Measurements from ENCODE around the gene HLA-DRB5. TPM values are rescaled to one million over a fixed set of nuclear protein-coding genes. Genes with fewer than 3 reads are reported as not detected.

The HLA-DRB5 gene
- total RNA-seq, 4 donors from 2014 or later, result 0.66 to 63.3 (median 9.9) TPM; not detected in 1

DNA sequence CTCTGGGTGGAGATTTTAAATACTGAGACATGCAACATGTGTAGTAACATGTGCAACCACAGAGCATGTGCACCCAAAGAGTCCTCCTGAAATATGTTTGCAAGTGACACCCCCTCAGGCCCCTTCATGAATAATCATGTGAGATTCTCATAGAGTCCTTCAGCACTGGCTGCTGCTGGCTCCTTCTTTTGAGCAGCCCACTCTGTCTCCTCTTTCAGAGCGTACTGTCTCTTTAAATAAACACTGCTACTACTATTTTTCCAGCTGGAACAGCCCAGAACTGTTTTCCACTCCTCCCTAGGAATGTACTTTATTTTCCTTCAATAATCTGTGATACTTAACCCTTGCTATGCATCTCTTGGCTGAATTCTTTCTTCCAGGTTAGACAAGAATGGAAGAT is 42.0 kb downstream of the HLA-DRB5 start:
- no peak for TF ChIP-seq CTCF (IDR thresholded peaks at IDR 0.05; ENCODE audit: low read depth)

DNA sequence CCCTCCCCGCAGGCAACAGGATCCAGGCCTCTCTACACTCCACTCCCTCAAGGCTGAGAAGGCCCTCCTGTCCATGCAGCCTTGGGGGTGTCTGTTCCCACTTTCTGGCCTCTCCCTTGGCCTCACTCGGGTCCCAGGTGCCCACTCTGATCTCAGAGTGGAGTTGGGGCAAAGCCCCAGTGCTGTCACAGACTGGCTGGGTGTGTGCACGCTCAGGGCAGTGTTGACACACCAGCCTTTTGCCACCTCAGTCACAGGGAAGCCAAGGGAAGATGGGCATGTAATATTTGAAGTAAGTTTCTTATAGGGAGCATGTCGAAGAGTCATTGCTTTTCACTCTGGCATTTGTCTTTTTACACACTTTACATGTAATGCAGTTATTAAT is 45.5 kb downstream of the HLA-DRB5 start:
- TF ChIP-seq CTCF (IDR thresholded peaks at IDR 0.05; ENCODE audit: low read depth), result no peak

DNA sequence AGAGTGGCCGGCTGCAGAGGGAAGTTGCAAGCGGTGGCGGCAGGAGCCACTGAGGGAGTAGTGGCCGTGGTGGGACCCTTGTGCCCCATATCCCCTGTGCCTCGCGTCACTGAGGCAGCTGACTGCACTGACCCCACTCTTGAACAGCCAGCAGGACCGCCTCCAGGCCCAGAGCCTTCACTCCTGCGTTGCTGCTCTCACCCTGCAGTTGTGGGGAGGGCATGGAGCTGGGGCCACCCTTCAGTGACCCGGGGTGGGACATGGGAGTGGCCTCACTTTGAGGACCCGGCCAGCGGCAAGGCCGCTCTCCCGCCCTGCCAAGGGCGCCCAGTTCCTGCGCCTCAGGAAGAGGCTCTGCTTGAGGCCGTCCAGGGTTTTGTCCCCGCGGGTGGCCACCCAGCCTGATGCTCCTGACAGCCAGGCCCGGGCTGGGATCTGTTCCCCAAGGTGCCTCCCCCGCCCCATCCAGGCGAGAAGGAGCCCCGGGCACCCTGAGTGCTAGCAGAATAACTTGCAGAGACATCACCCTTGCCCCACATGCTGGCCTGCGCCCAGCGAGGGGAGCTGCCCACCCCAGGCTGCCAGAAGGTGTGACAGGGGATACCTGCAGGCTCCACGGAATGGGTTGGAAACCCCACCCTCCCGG is 46.0 kb downstream of the HLA-DRB5 start:
- no peak for TF ChIP-seq CTCF (IDR thresholded peaks at IDR 0.05; ENCODE audit: low read depth)

DNA sequence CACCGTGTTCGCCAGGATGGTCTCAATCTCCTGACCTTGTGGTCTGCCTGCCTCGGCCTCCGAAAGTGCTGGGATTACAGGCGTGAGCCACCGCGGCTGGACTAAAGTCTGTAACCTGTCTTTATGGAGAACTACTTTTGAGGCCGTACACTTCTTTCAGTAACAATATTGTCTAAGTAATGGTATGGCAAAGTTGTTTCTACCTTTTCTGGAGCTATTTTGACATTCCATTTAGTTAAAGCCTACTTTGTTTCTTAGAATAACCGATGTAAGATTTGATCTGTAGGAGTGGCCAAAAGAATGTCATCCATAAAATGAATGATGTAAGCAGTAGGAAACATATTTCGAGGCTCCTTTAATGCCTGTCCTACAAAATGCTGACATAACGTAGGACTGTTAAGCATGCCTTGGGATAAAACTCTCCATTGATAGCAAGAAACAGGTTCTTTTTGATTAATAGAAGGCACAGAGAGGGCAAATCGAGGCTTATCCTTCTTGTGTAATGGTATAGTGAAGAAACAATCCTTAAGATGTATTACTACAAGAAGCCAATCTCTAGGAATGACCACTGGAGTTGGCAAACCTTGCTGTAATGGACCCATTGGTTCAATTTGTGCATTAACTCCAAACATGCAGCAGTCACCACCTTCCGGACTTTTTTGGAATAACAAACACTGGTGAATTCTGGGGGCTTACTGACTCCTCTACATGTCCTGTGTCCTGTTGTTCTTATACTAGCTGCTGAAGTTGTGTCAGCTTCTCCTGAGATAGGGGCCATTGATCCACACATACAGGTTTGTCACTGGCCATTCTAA is 54.5 kb downstream of the HLA-DRB5 start:
- no peak for TF ChIP-seq CTCF (IDR thresholded peaks at IDR 0.05; ENCODE audit: low read depth)

GRCh38 chr6:32472781-32473375 is 57.2 kb downstream of the HLA-DRB5 start:
- no peak for TF ChIP-seq CTCF (IDR thresholded peaks at IDR 0.05; ENCODE audit: low read depth)

Small RNA genes within 50 kb of the gene (small RNA-seq; reads per million reads assigned to genes)
- not detected for gene RNU1-61P

Other genes starting within 250 kb of the HLA-DRB5 start
- not detected for gene TSBP1, start 158.4 kb downstream of the HLA-DRB5 start, total RNA-seq
- not detected for gene BTNL2, start 123.1 kb downstream of the HLA-DRB5 start, total RNA-seq
- 100 to 1,000 TPM; 228 to 978 (median 306) TPM for gene HLA-DRA, start 90.4 kb downstream of the HLA-DRB5 start, total RNA-seq
- gene HLA-DRB1, start 59.6 kb upstream of the HLA-DRB5 start, total RNA-seq, result 100 to 1,000 TPM in 1 of 4 donors, 10 to 100 TPM in 3; 51.1 to 143 (median 85.6) TPM
- gene HLA-DQA1, start 107.1 kb upstream of the HLA-DRB5 start, total RNA-seq, result 10 to 100 TPM in 2 of 4 donors, 1 to 10 TPM in 2; 6.6 to 18.5 (median 11.4) TPM
- gene HLA-DQB1, start 136.4 kb upstream of the HLA-DRB5 start, total RNA-seq, result 10 to 100 TPM in 2 of 4 donors, 1 to 10 TPM in 2; 2.8 to 15.8 (median 7.5) TPM
- 1 to 10 TPM in 2 of 4 donors, under 1 TPM in 1, not detected in 1; 0.65 to 4.6 (median 1.7) TPM for gene HLA-DQA2, start 211.1 kb upstream of the HLA-DRB5 start, total RNA-seq
- gene HLA-DQB2, start 233.2 kb upstream of the HLA-DRB5 start, total RNA-seq, result 1 to 10 TPM in 3 of 4 donors, not detected in 1; 1.1 to 4.3 (median 3.4) TPM